GM12878 (cell line): ENCODE measurements around the gene FAM234B. TPM values are rescaled to one million over a fixed set of nuclear protein-coding genes. Genes with fewer than 3 reads are reported as not detected.

ENCODE experiments used
- ATAC-seq: fragments of 200-7000 bp; cut with Tn5 transposase; 3 replicates; pipeline ENCODE4 v1.9.1; 2020; ENCODE audit warnings: mild to moderate bottlenecking, moderate library complexity
- BruUV-seq: library from RNA; stranded (reverse); fragments of 400-500 nt; replicated peaks from 2 replicates; lab custom pipeline; 2021; lab: Mats Ljungman, UMichigan
- CTCF ChIA-PET: fragments of 300-600 bp; sonication (Branson Sonifier 250); formaldehyde crosslinking; extraction: SDS; loops from one replicate; lab custom pipeline; 2021; ENCODE audit warnings: inconsistent platforms; lab: Yijun Ruan, JAX
- POLR2A ChIA-PET: fragments of 350-600 bp; formaldehyde crosslinking; extraction: SDS; loops from one replicate; lab custom pipeline; 2021; ENCODE audit warnings: inconsistent platforms; lab: Charles Lee
- RAD21 ChIA-PET: fragments of 300-600 bp; sonication (Branson Sonifier 250); formaldehyde crosslinking; loops from one replicate; lab custom pipeline; 2023; ENCODE audit warnings: antibody characterized with exemption; ENCODE audit not compliant: unreplicated experiment; lab: Charles Lee
- SMC1A ChIA-PET: fragments of 300-600 bp; sonication (Branson Sonifier 250); formaldehyde crosslinking; loops from one replicate; lab custom pipeline; 2023; ENCODE audit not compliant: unreplicated experiment, uncharacterized antibody; lab: Charles Lee
- DNase-seq: peaks from one replicate; pipeline ENCODE4 v3.0.0-alpha.2; 2011; ENCODE audit warnings: low read depth, low spot score
- FAIRE-seq: peaks from 3 replicates; lab custom pipeline; 2011; peaks lifted over from hg19 to GRCh38; lab: Jason Lieb, UNC
- H2AFZ ChIP-seq: 2 replicates; pipeline ENCODE4 v1.6.0; 2011; ENCODE audit warnings: low read depth, low read length, control low read depth; ENCODE audit not compliant: control insufficient read depth
- H3K27ac ChIP-seq: 2 replicates; pipeline ENCODE4 v1.5.1; 2011; ENCODE audit warnings: control low read depth; ENCODE audit not compliant: control insufficient read depth, insufficient read depth
- H3K27me3 ChIP-seq, 2 experiments: replicated peaks in 1 of 2; 2 replicates each; pipeline versions ENCODE4 v1.6.0 to v1.6.1; 2011; ENCODE audit warnings: low read length in 1 of 2; ENCODE audit not compliant: control insufficient read depth in 2 of 2, insufficient read depth in 2 of 2
- H3K36me3 ChIP-seq, 2 experiments: 2 replicates each; pipeline ENCODE4 v1.5.1; 2011; ENCODE audit warnings: low read length in 1 of 2; ENCODE audit not compliant: control insufficient read depth in 2 of 2, insufficient read depth in 2 of 2
- H3K4me1 ChIP-seq: 2 replicates; pipeline ENCODE4 v1.6.1; 2011; ENCODE audit warnings: mild to moderate bottlenecking, low read length, moderate library complexity, mixed read lengths; ENCODE audit not compliant: control insufficient read depth, insufficient read depth
- H3K4me2 ChIP-seq: 2 replicates; pipeline ENCODE4 v1.6.0; 2011; ENCODE audit warnings: control low read depth; ENCODE audit not compliant: control insufficient read depth, insufficient read depth
- H3K4me3 ChIP-seq: fragments of 200-600 bp; sonication (generic); 2 replicates; pipeline ENCODE4 v1.5.1; 2016
- H3K79me2 ChIP-seq: 2 replicates; pipeline ENCODE4 v1.6.0; 2011; ENCODE audit warnings: low read length; ENCODE audit not compliant: control insufficient read depth, insufficient read depth
- H3K9ac ChIP-seq: 2 replicates; pipeline ENCODE4 v1.8.0; 2011; ENCODE audit warnings: low read length, control low read depth, mixed read lengths; ENCODE audit not compliant: control insufficient read depth, insufficient read depth
- H3K9me3 ChIP-seq: replicated peaks from 3 replicates; pipeline ENCODE4 v1.5.1; 2011; ENCODE audit warnings: mild to moderate bottlenecking, low read length; ENCODE audit not compliant: control insufficient read depth, insufficient read depth
- H4K20me1 ChIP-seq: 2 replicates; pipeline ENCODE4 v1.6.0; 2011; ENCODE audit not compliant: control insufficient read depth, insufficient read depth
- BACH1 ChIP-seq: fragments of 450-650 bp; IDR thresholded peaks from 2 replicates; pipeline ENCODE4 v1.6.1; 2017; ENCODE audit warnings: mild to moderate bottlenecking, borderline replicate concordance
- CUX1 ChIP-seq: IDR thresholded peaks from 2 replicates; pipeline ENCODE4 v1.6.1; 2012; ENCODE audit warnings: improper control_type of control experiment, low read depth, low read length; ENCODE audit not compliant: insufficient replicate concordance
- JUNB ChIP-seq: IDR thresholded peaks from 2 replicates; pipeline ENCODE4 v1.6.1; 2016; ENCODE audit warnings: antibody characterized with exemption, mild to moderate bottlenecking
- MEF2B ChIP-seq: fragments of 450-650 bp; IDR thresholded peaks from 2 replicates; pipeline ENCODE4 v1.6.1; 2018; ENCODE audit warnings: mild to moderate bottlenecking, moderate library complexity; ENCODE audit not compliant: partially characterized antibody, poor library complexity, severe bottlenecking
- NFIC ChIP-seq: IDR thresholded peaks from 2 replicates; pipeline ENCODE4 v1.6.1; 2012; ENCODE audit warnings: low read depth, mild to moderate bottlenecking, inconsistent platforms, low read length, moderate library complexity
- RAD51 ChIP-seq: fragments of 450-650 bp; IDR thresholded peaks from 2 replicates; pipeline ENCODE4 v1.6.1; 2016; ENCODE audit warnings: moderate library complexity, mild to moderate bottlenecking, inconsistent platforms
- RBBP5 ChIP-seq: fragments of 200-600 bp; sonication (generic); conservative IDR thresholded peaks from 2 replicates; pipeline ENCODE4 v1.6.1; 2016
- REST ChIP-seq: IDR thresholded peaks from 2 replicates; pipeline ENCODE4 v1.6.1; 2012; ENCODE audit warnings: mild to moderate bottlenecking, low read depth, low read length
- RFX5 ChIP-seq: IDR thresholded peaks from 2 replicates; pipeline ENCODE4 v1.6.1; 2011; ENCODE audit warnings: low read depth, low read length, improper control_type of control experiment
- TAF1 ChIP-seq: IDR thresholded peaks from 2 replicates; pipeline ENCODE4 v1.6.1; 2011; ENCODE audit warnings: mild to moderate bottlenecking, low read depth, low read length, borderline replicate concordance
- WGBS: methylation state at CpG from one replicate; pipeline ENCODE4 v1.1.6; 2016; ENCODE audit warnings: low lambda C conversion rate; ENCODE audit not compliant: insufficient replicate concordance, insufficient coverage; ENCODE audit errors: missing lambda C conversion rate; 5-methylcytosine and 5-hydroxymethylcytosine counted together
- in situ Hi-C: fragments of 300-500 bp; cut with MboI; formaldehyde crosslinking; loops from 9 replicates; pipeline ENCODE4 v1.14.3; 2018; ENCODE audit warnings: mixed read lengths
- intact Hi-C: fragments of 100-400 bp; cut with micrococcal nuclease; formaldehyde crosslinking; loops from one replicate; pipeline ENCODE4 v1.14.2; 2022; ENCODE audit not compliant: unreplicated experiment
- polyA plus RNA-seq, 11 experiments: library from polyadenylated mRNA; depleted of rRNA in 4 of 11; unstranded in 6 of 11; stranded (reverse) in 5 of 11; fragments of >200 nt; fragmentation: Nextera tagmentation in 4 of 11; fragmentation: Illumina TruSeq in 1 of 11; extraction: Ambion mirVana in 4 of 11; extraction: Trizol in 1 of 11; gene quantifications; 1 replicate in 1 of 11; 2 replicates in 10 of 11; pipeline versions ENCODE4 v1.2.1 to v1.2.3, GENCODE V29; 2011 to 2016; ENCODE audit warnings: inconsistent platforms in 2 of 11, missing spikeins in 2 of 11, low read depth in 1 of 11
- total RNA-seq, 4 experiments: library from RNA; depleted of rRNA in 3 of 4; stranded (reverse); fragments of >200 nt in 3 of 4; fragmentation: Illumina TruSeq in 1 of 4; extraction: Trizol in 1 of 4; gene quantifications; 2 replicates each; pipeline versions ENCODE4 v1.2.1 to v1.2.3, GENCODE V29; 2013 to 2021

The FAM234B gene
- total and polyA plus RNA-seq, 10 of the 15 experiments (the other 5 are each of a cell fraction or from before 2014, with no cell fraction given): 0.09 to 2.8 (median 0.18) TPM

- no peaks in the 10 kb centered on the region for H3K36me3 ChIP-seq
- ChIA-PET CTCF (interaction anchor here (0.7 kb wide), 1 partner anchor 12 kb away, joined by 4 read pairs; no protein-coding TSS in a partner anchor), SMC1A (no interaction called here), RAD21 (no interaction called here), POLR2A (no interaction called here)
- no peak overlapping the region for H3K9ac ChIP-seq
- H3K27ac ChIP-seq: no peak overlapping the region
- H3K27me3 ChIP-seq: peaks cover 0 to 3% of the 10 kb centered on the region in 2 experiments; a peak in 2 of 4 replicates
- FAIRE-seq (no peak), ATAC-seq (no peak), DNase-seq (no peak)
- 30% methylated on average over 5 of the region's 5 CpGs for WGBS
- H3K4me1 ChIP-seq: no peaks in the 10 kb centered on the region
- TF ChIP-seq REST: no peak
- TF ChIP-seq CUX1: no peak
- TF ChIP-seq NFIC: no peak
- TF ChIP-seq MEF2B: no peak
- no peak for TF ChIP-seq TAF1
- TF ChIP-seq RBBP5: no peak
- no peak for TF ChIP-seq JUNB
- no peak for TF ChIP-seq RFX5
- no peak for TF ChIP-seq RAD51
- TF ChIP-seq BACH1: no peak
- BruUV-seq: no TSS peak
- H3K4me3 ChIP-seq: no peak overlapping the region
- no peaks in the 10 kb centered on the region for H3K9me3 ChIP-seq
- no peak overlapping the region for H3K4me2 ChIP-seq
- H4K20me1 ChIP-seq: no peaks in the 10 kb centered on the region
- in situ Hi-C loops (no loop called here), intact Hi-C loops (no loop called here)
- no peaks in the 10 kb centered on the region for H3K79me2 ChIP-seq
- no peak overlapping the region for H2AFZ ChIP-seq
These were observed 83.3 kb downstream of the FAM234B start for GRCh38 chr12:13127444-13127843.
